H1 (cell line): ENCODE data around the gene SLC1A4. TPM values are rescaled to one million over a fixed set of nuclear protein-coding genes. Genes with fewer than 3 reads are reported as not detected.

Experiments used
- CTCF ChIA-PET: fragments of 300-600 bp; sonication (Branson Sonifier 250); formaldehyde crosslinking; loops from one replicate; lab custom pipeline; 2021; ENCODE audit not compliant: partially characterized antibody; lab: Charles Lee
- POLR2A ChIA-PET: fragments of 300-600 bp; sonication (Branson Sonifier 250); formaldehyde crosslinking; loops from one replicate; lab custom pipeline; 2021; ENCODE audit warnings: inconsistent platforms; ENCODE audit not compliant: partially characterized antibody; lab: Charles Lee
- DNase-seq, 2 experiments: peaks; one replicate each; pipeline versions ENCODE4 v3.0.0 to v3.0.0-alpha.2; 2010 to 2022; ENCODE audit warnings: low spot score in 2 of 2, low read depth in 1 of 2, mixed read lengths in 1 of 2
- FAIRE-seq: peaks from 2 replicates; lab custom pipeline; 2011; peaks lifted over from hg19 to GRCh38; lab: Jason Lieb, UNC
- H2AFZ ChIP-seq: 2 replicates; pipeline ENCODE4 v1.8.1; 2012; ENCODE audit warnings: low read length, inconsistent platforms
- H2AK5ac ChIP-seq: 2 replicates; pipeline ENCODE4 v1.6.1; 2013; ENCODE audit warnings: low read depth, low read length
- H2BK120ac ChIP-seq: replicated peaks from 2 replicates; pipeline ENCODE3; 2013; ENCODE audit warnings: low read depth, low read length, inconsistent platforms
- H2BK12ac ChIP-seq: 2 replicates; pipeline ENCODE4 v1.6.1; 2013; ENCODE audit warnings: low read depth, low read length
- H2BK15ac ChIP-seq: 2 replicates; pipeline ENCODE4 v1.6.1; 2013; ENCODE audit warnings: low read length
- H2BK20ac ChIP-seq: 2 replicates; pipeline ENCODE4 v1.6.1; 2013; ENCODE audit warnings: low read length
- H2BK5ac ChIP-seq: 2 replicates; pipeline ENCODE4 v1.6.1; 2013; ENCODE audit warnings: low read depth, low read length
- H3K14ac ChIP-seq: 2 replicates; pipeline ENCODE4 v1.6.1; 2013; ENCODE audit warnings: inconsistent platforms; ENCODE audit not compliant: insufficient read length
- H3K18ac ChIP-seq: 2 replicates; pipeline ENCODE4 v1.6.1; 2013; ENCODE audit warnings: low read length; ENCODE audit errors: extremely low read depth
- H3K23ac ChIP-seq: 2 replicates; pipeline ENCODE4 v1.6.1; 2013; ENCODE audit warnings: inconsistent platforms; ENCODE audit not compliant: insufficient read length
- H3K23me2 ChIP-seq: 2 replicates; pipeline ENCODE4 v1.6.1; 2013; ENCODE audit warnings: low read depth, low read length
- H3K27ac ChIP-seq: 2 replicates; pipeline ENCODE4 v1.6.1; 2011; ENCODE audit warnings: low read depth, low read length, inconsistent platforms
- H3K27me3 ChIP-seq, 4 experiments: replicated peaks in 1 of 4; 1 replicate in 1 of 4; 2 replicates in 3 of 4; pipeline versions ENCODE4 v1.6.1 to v1.8.1; 2011 to 2013; ENCODE audit warnings: low read length in 3 of 4, mild to moderate bottlenecking in 3 of 4, inconsistent platforms in 2 of 4, mixed read lengths in 2 of 4, moderate library complexity in 1 of 4; ENCODE audit not compliant: control insufficient read depth in 3 of 4, insufficient read depth in 3 of 4; ENCODE audit errors: extremely low read depth in 1 of 4
- H3K36me3 ChIP-seq, 4 experiments: 2 replicates each; pipeline versions ENCODE4 v1.6.1 to v1.8.1; 2011 to 2013; ENCODE audit warnings: mild to moderate bottlenecking in 4 of 4, low read length in 3 of 4, moderate library complexity in 2 of 4, control low read depth in 1 of 4, inconsistent platforms in 1 of 4; ENCODE audit not compliant: insufficient read depth in 4 of 4, control insufficient read depth in 2 of 4
- H3K4ac ChIP-seq: replicated peaks from 2 replicates; pipeline ENCODE3; 2013; ENCODE audit warnings: low read length, low read depth, mixed read lengths, inconsistent platforms; ENCODE audit not compliant: insufficient read length
- H3K4me1 ChIP-seq, 4 experiments: replicated peaks in 1 of 4; 1 replicate in 1 of 4; 2 replicates in 3 of 4; pipeline versions ENCODE4 v1.6.1 to v1.8.1; 2011 to 2013; ENCODE audit warnings: low read length in 3 of 4, inconsistent platforms in 2 of 4, mixed read lengths in 1 of 4; ENCODE audit not compliant: insufficient read depth in 4 of 4, control insufficient read depth in 3 of 4
- H3K4me2 ChIP-seq, 2 experiments: 2 replicates each; pipeline versions ENCODE4 v1.6.1 to v1.8.1; 2011 to 2013; ENCODE audit warnings: low read depth in 2 of 2, low read length in 2 of 2, control low read depth in 1 of 2, inconsistent platforms in 1 of 2, mild to moderate bottlenecking in 1 of 2; ENCODE audit not compliant: insufficient read depth in 1 of 2
- H3K4me3 ChIP-seq, 4 experiments: fragments of 200-600, 300-600 bp in 1 of 4; sonication (generic), shearing (Covaris generic), sonication (Bioruptor Twin) in 1 of 4; 2 replicates each; pipeline versions ENCODE4 v1.5.1 to v1.8.1; 2011 to 2016; ENCODE audit warnings: low read length in 4 of 4, low read depth in 3 of 4, control low read depth in 2 of 4, inconsistent platforms in 2 of 4, mild to moderate bottlenecking in 2 of 4, mixed read lengths in 1 of 4, moderate library complexity in 1 of 4; ENCODE audit not compliant: insufficient read depth in 2 of 4; ENCODE audit errors: extremely low read depth in 1 of 4
- H3K56ac ChIP-seq: replicated peaks from 2 replicates; pipeline ENCODE3; 2013; ENCODE audit warnings: low read depth, mild to moderate bottlenecking, mixed read lengths, low read length, inconsistent platforms; ENCODE audit not compliant: insufficient read length
- H3K79me1 ChIP-seq: 2 replicates; pipeline ENCODE4 v1.6.1; 2013; ENCODE audit warnings: low read depth, low read length, control low read depth
- H3K79me2 ChIP-seq, 2 experiments: 2 replicates each; pipeline versions ENCODE4 v1.6.1 to v1.8.1; 2012 to 2013; ENCODE audit warnings: low read length in 2 of 2, mild to moderate bottlenecking in 2 of 2, inconsistent platforms in 1 of 2; ENCODE audit not compliant: insufficient read depth in 2 of 2, control insufficient read depth in 1 of 2
- H3K9ac ChIP-seq, 4 experiments: replicated peaks in 1 of 4; 1 replicate in 1 of 4; 2 replicates in 3 of 4; pipeline versions ENCODE4 v1.6.1 to v1.8.1; 2011 to 2013; ENCODE audit warnings: low read depth in 3 of 4, low read length in 3 of 4, control low read depth in 2 of 4, mild to moderate bottlenecking in 2 of 4, moderate library complexity in 2 of 4, inconsistent platforms in 1 of 4; ENCODE audit errors: extremely low read depth in 1 of 4
- H3K9me3 ChIP-seq, 2 experiments: 2 replicates each; pipeline versions ENCODE4 v1.6.1 to v1.8.1; 2012 to 2013; ENCODE audit warnings: mild to moderate bottlenecking in 2 of 2, moderate library complexity in 2 of 2, control low read depth in 1 of 2, inconsistent platforms in 1 of 2, low read depth in 1 of 2, low read length in 1 of 2, mixed read lengths in 1 of 2; ENCODE audit not compliant: insufficient read depth in 2 of 2
- H4K20me1 ChIP-seq, 2 experiments: replicated peaks in 1 of 2; 2 replicates each; pipeline versions ENCODE3 to v1.8.1; 2011 to 2013; ENCODE audit warnings: inconsistent platforms in 2 of 2, low read length in 2 of 2, mild to moderate bottlenecking in 1 of 2; ENCODE audit not compliant: insufficient read depth in 2 of 2, control insufficient read depth in 1 of 2
- H4K5ac ChIP-seq: 2 replicates; pipeline ENCODE4 v1.6.1; 2013; ENCODE audit warnings: low read length, low read depth, mixed read lengths, inconsistent platforms; ENCODE audit not compliant: insufficient read length
- H4K8ac ChIP-seq: 2 replicates; pipeline ENCODE4 v1.8.0; 2013; ENCODE audit warnings: mild to moderate bottlenecking, moderate library complexity, low read length, inconsistent platforms; ENCODE audit not compliant: insufficient read depth; ENCODE audit errors: extremely low read depth
- H4K91ac ChIP-seq: replicated peaks from 2 replicates; pipeline ENCODE3; 2013; ENCODE audit warnings: low read length, mixed read lengths, inconsistent platforms; ENCODE audit not compliant: insufficient read length
- CEBPB ChIP-seq: IDR thresholded peaks from 2 replicates; pipeline ENCODE4 v1.6.1; 2012; ENCODE audit warnings: low read depth, low read length
- CHD1 ChIP-seq: IDR thresholded peaks from 2 replicates; pipeline ENCODE4 v1.6.1; 2012; ENCODE audit warnings: low read depth, low read length, improper control_type of control experiment
- EZH2 ChIP-seq: fragments of 200-600 bp; sonication (generic); IDR thresholded peaks from 2 replicates; pipeline ENCODE4 v1.7.1; 2012; ENCODE audit warnings: low read depth, mild to moderate bottlenecking, moderate library complexity, low read length, inconsistent platforms; ENCODE audit not compliant: severe bottlenecking
- GTF2F1 ChIP-seq: IDR thresholded peaks from 2 replicates; pipeline ENCODE4 v1.6.1; 2012; ENCODE audit warnings: low read depth, low read length, improper control_type of control experiment, borderline replicate concordance
- KDM1A ChIP-seq: fragments of 200-600, 300-600 bp; sonication (generic); IDR thresholded peaks from 2 replicates; pipeline ENCODE4 v1.7.1; 2016; ENCODE audit warnings: mild to moderate bottlenecking, low read length, borderline replicate concordance
- POLR2AphosphoS5 ChIP-seq: IDR thresholded peaks from 2 replicates; pipeline ENCODE4 v1.6.1; 2011; ENCODE audit warnings: low read depth, low read length
- RFX5 ChIP-seq: IDR thresholded peaks from 2 replicates; pipeline ENCODE4 v1.6.1; 2011; ENCODE audit warnings: low read depth, low read length, improper control_type of control experiment, borderline replicate concordance
- RNF2 ChIP-seq: fragments of 200-900, 300-1000 bp; sonication (generic); IDR thresholded peaks from 2 replicates; pipeline ENCODE4 v1.7.1; 2016; ENCODE audit warnings: borderline replicate concordance, low read depth, mild to moderate bottlenecking, antibody characterized with exemption, low read length; ENCODE audit not compliant: poor library complexity, severe bottlenecking; ENCODE audit errors: missing control alignments
- RXRA ChIP-seq: IDR thresholded peaks from 2 replicates; pipeline ENCODE4 v1.6.1; 2011; ENCODE audit warnings: low read depth, mild to moderate bottlenecking, low read length, moderate library complexity; ENCODE audit not compliant: insufficient read depth
- SUZ12 ChIP-seq: fragments of 200-600 bp; sonication (generic); IDR thresholded peaks from 2 replicates; pipeline ENCODE4 v1.6.1; 2012; ENCODE audit warnings: mild to moderate bottlenecking, inconsistent platforms, low read length, moderate library complexity, mixed read lengths
- TEAD4 ChIP-seq: IDR thresholded peaks from 2 replicates; pipeline ENCODE4 v1.6.1; 2012; ENCODE audit warnings: low read depth, low read length, inconsistent platforms, mixed read lengths
- ZNF274 ChIP-seq: IDR thresholded peaks from 2 replicates; pipeline ENCODE4 v1.7.0; 2012; ENCODE audit warnings: low read length, borderline replicate concordance; ENCODE audit errors: extremely low read depth
- WGBS, 2 experiments: shearing (Covaris generic) in 1 of 2; methylation state at CpG; one replicate each; pipeline versions ENCODE4 v1.1.6 to v1.1.7; 2013 to 2015; ENCODE audit warnings: low lambda C conversion rate in 2 of 2, mixed read lengths in 2 of 2, inconsistent platforms in 1 of 2, low coverage in 1 of 2, missing lambda C conversion rate in 1 of 2; ENCODE audit not compliant: insufficient replicate concordance in 2 of 2, insufficient coverage in 1 of 2, insufficient read length in 1 of 2; ENCODE audit errors: extremely low coverage in 1 of 2, missing lambda C conversion rate in 1 of 2; 5-methylcytosine and 5-hydroxymethylcytosine counted together
- polyA plus RNA-seq, 7 experiments: library from polyadenylated mRNA; depleted of rRNA in 3 of 7; stranded (reverse) in 5 of 7; unstranded in 2 of 7; fragments of >200 nt in 5 of 7; fragments of 200-250 nt in 2 of 7; gene quantifications; 1 replicate in 5 of 7; 2 replicates in 1 of 7; 4 replicates in 1 of 7; pipeline versions ENCODE4 v1.2.1 to v1.2.3, GENCODE V29; 2011 to 2013; ENCODE audit warnings: missing spikeins in 2 of 7, mixed read lengths in 2 of 7
- total RNA-seq: library from RNA; stranded (reverse); fragmentation: NEBNext Ultra II Directional; extraction: Animal tissue kit (Norgen Biotek cat#: 25700); gene quantifications from 2 replicates; pipeline ENCODE4 v1.2.1, GENCODE V29; 2021

SLC1A4 gene
- total and polyA plus RNA-seq, 2 of the 8 experiments (the other 6 are each of a cell fraction or from before 2014, with no cell fraction given), result 0.44 to 0.86 TPM

GRCh38 chr2:65035351-65035943, 46.2 kb downstream of the SLC1A4 start:
- Histone ChIP-seq H3K27me3 (no peaks in the 10 kb centered on the region), H4K20me1 (no peaks in the 10 kb centered on the region), H3K36me3 (peaks cover 0 to 5% (median 2%) of the 10 kb centered on the region in 4 experiments; a peak in 3 of 8 replicates), H3K14ac (no peak overlapping the region), H2BK20ac (no peak overlapping the region), H4K5ac (no peak overlapping the region), H3K9me3 (no peaks in the 10 kb centered on the region), H3K18ac (no peak overlapping the region), H3K27ac (no peak overlapping the region), H3K79me1 (no peaks in the 10 kb centered on the region; the same call in 1 of the 2 replicates), H3K79me2 (no peaks in the 10 kb centered on the region), H2AK5ac (no peak overlapping the region), H2BK15ac (no peak overlapping the region), H2BK120ac (no peak overlapping the region), H3K4me3 (no peak overlapping the region), H3K56ac (no peak overlapping the region), H2BK12ac (no peak overlapping the region), H2BK5ac (no peak overlapping the region), H3K4ac (no peak overlapping the region), H3K4me1 (peaks cover 7 to 21% (median 15%) of the 10 kb centered on the region in 4 experiments; a peak in 6 of 7 replicates), H3K23ac (no peak overlapping the region), H3K9ac (no peak overlapping the region), H4K91ac (no peak overlapping the region), H2AFZ (no peak overlapping the region), H3K4me2 (no peak overlapping the region), H4K8ac (no peak overlapping the region), H3K23me2 (no peaks in the 10 kb centered on the region)
- FAIRE-seq (no peak), DNase-seq (no peak)
- ChIA-PET CTCF (interaction anchor here (0.8 to 2.9 kb wide), 7 partner anchors 10 to 119 kb away, joined by 3 to 22 read pairs (median 3); no protein-coding TSS in a partner anchor), POLR2A (no interaction called here)
- 87% methylated on average over 6 of the region's 6 CpGs; no CpG with 5 or more reads in 1 of the 2 experiments for WGBS, 2 experiments
- TF ChIP-seq ZNF274, result no peak
- no peak for TF ChIP-seq RXRA
- no peak for TF ChIP-seq CEBPB
- TF ChIP-seq GTF2F1, result no peak
- no peak for TF ChIP-seq EZH2
- no peak for TF ChIP-seq RFX5
- TF ChIP-seq POLR2AphosphoS5, result no peak
- TF ChIP-seq TEAD4, result no peak
- no peak for TF ChIP-seq CHD1
- no peak for TF ChIP-seq RNF2
- no peak for TF ChIP-seq KDM1A
- TF ChIP-seq SUZ12, result no peak
